Measurements from ENCODE around the gene ZNF487. TPM values are rescaled to one million over a fixed set of nuclear protein-coding genes. Genes with fewer than 3 reads are reported as not detected.

The ZNF487 gene
- total and polyA plus RNA-seq, 2 of the 13 experiments (the other 11 are each of a cell fraction or from before 2014, with no cell fraction given), result 7.4 to 8.8 TPM

DNA sequence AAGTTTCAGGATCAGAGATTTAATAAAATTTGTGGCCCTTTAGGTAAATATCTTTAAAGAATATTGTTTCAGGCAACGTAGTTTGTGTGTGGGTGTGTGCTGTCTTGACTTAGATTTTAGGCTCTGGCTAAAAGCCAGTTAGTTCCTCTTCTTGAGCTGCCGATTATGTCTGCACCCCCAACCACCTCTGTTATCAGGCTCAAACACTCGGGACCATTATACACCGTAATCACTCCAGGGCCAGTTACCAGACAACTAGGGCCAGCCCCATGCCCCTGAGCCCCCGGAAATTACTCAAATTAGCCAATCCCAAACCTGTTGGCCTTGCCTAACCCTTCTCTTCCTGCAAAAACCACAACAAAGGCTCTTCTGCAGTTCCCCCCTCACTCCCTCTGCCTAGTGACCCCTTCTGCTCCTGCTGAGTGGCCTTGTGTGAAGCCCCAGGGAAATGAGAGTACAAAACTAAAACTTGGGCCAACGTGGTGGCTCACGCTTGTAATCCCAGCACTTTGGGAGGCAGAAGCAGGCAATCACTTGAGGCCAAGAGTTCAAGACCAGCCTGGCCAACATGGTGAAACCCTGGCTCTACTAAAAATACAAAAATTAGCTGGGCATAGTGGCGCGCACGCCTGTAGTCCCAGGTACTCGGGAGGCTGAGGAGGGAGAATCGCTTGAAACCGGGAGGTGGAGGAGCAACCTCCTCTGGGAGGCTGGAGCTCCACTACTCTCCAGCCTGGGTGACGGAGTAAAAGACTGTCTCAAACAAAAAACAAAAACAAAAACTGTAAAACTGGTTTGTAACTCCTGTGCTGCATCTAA, 18.8 kb upstream of the ZNF487 start (continued):
- TF ChIP-seq, protein P1, sequence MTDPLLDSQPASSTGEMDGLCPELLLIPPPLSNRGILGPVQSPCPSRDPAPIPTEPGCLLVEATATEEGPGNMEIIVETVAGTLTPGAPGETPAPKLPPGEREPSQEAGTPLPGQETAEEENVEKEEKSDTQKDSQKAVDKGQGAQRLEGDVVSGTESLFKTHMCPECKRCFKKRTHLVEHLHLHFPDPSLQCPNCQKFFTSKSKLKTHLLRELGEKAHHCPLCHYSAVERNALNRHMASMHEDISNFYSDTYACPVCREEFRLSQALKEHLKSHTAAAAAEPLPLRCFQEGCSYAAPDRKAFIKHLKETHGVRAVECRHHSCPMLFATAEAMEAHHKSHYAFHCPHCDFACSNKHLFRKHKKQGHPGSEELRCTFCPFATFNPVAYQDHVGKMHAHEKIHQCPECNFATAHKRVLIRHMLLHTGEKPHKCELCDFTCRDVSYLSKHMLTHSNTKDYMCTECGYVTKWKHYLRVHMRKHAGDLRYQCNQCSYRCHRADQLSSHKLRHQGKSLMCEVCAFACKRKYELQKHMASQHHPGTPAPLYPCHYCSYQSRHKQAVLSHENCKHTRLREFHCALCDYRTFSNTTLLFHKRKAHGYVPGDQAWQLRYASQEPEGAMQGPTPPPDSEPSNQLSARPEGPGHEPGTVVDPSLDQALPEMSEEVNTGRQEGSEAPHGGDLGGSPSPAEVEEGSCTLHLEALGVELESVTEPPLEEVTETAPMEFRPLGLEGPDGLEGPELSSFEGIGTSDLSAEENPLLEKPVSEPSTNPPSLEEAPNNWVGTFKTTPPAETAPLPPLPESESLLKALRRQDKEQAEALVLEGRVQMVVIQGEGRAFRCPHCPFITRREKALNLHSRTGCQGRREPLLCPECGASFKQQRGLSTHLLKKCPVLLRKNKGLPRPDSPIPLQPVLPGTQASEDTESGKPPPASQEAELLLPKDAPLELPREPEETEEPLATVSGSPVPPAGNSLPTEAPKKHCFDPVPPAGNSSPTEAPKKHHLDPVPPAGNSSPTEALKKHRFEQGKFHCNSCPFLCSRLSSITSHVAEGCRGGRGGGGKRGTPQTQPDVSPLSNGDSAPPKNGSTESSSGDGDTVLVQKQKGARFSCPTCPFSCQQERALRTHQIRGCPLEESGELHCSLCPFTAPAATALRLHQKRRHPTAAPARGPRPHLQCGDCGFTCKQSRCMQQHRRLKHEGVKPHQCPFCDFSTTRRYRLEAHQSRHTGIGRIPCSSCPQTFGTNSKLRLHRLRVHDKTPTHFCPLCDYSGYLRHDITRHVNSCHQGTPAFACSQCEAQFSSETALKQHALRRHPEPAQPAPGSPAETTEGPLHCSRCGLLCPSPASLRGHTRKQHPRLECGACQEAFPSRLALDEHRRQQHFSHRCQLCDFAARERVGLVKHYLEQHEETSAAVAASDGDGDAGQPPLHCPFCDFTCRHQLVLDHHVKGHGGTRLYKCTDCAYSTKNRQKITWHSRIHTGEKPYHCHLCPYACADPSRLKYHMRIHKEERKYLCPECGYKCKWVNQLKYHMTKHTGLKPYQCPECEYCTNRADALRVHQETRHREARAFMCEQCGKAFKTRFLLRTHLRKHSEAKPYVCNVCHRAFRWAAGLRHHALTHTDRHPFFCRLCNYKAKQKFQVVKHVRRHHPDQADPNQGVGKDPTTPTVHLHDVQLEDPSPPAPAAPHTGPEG (CRISPR knock-in tag; IDR thresholded peaks at IDR 0.05), result no peak
- TF ChIP-seq IRF2 (CRISPR knock-in tag; IDR thresholded peaks at IDR 0.05) (peak; percentile 54; the same call in 1 of the 2 replicates), ZNF550 (CRISPR knock-in tag; IDR thresholded peaks at IDR 0.05; ENCODE audit: borderline replicate concordance) (no peak), LCORL (IDR thresholded peaks at IDR 0.05) (no peak), LCORL (CRISPR knock-in tag; IDR thresholded peaks at IDR 0.05) (peak; percentile 67), FOXK2 (IDR thresholded peaks at IDR 0.05) (no peak), ZNF773 (CRISPR knock-in tag; IDR thresholded peaks at IDR 0.05; ENCODE audit: borderline replicate concordance) (no peak), RBM39 (IDR thresholded peaks at IDR 0.05; ENCODE audit: low read depth, low read length, poor library complexity, severe bottlenecking) (no peak), POLR2AphosphoS2 (IDR thresholded peaks at IDR 0.05; ENCODE audit: low read depth, low read length) (no peak), THAP11 (CRISPR knock-in tag; IDR thresholded peaks at IDR 0.05) (peak; percentile 60; the same call in 1 of the 2 replicates), ZNF101 (CRISPR knock-in tag; IDR thresholded peaks at IDR 0.05; ENCODE audit: borderline replicate concordance, low read depth) (no peak), ZSCAN21 (CRISPR knock-in tag; IDR thresholded peaks at IDR 0.05; ENCODE audit: borderline replicate concordance) (no peak), HHEX (CRISPR knock-in tag; IDR thresholded peaks at IDR 0.05) (0 out of 2 replicates have a peak, but pooled peaks have one; percentile 43)
- TF ChIP-seq, protein P2, sequence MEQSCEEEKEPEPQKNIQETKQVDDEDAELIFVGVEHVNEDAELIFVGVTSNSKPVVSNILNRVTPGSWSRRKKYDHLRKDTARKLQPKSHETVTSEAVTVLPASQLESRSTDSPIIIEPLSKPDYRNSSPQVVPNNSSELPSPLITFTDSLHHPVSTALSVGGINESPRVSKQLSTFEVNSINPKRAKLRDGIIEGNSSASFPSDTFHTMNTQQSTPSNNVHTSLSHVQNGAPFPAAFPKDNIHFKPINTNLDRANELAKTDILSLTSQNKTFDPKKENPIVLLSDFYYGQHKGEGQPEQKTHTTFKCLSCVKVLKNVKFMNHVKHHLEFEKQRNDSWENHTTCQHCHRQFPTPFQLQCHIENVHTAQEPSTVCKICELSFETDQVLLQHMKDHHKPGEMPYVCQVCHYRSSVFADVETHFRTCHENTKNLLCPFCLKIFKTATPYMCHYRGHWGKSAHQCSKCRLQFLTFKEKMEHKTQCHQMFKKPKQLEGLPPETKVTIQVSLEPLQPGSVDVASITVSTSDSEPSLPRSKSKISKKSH (CRISPR knock-in tag; IDR thresholded peaks at IDR 0.05; ENCODE audit: borderline replicate concordance), result no peak
- TF ChIP-seq, protein P3, sequence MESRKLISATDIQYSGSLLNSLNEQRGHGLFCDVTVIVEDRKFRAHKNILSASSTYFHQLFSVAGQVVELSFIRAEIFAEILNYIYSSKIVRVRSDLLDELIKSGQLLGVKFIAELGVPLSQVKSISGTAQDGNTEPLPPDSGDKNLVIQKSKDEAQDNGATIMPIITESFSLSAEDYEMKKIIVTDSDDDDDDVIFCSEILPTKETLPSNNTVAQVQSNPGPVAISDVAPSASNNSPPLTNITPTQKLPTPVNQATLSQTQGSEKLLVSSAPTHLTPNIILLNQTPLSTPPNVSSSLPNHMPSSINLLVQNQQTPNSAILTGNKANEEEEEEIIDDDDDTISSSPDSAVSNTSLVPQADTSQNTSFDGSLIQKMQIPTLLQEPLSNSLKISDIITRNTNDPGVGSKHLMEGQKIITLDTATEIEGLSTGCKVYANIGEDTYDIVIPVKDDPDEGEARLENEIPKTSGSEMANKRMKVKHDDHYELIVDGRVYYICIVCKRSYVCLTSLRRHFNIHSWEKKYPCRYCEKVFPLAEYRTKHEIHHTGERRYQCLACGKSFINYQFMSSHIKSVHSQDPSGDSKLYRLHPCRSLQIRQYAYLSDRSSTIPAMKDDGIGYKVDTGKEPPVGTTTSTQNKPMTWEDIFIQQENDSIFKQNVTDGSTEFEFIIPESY (CRISPR knock-in tag; IDR thresholded peaks at IDR 0.05), result 0 out of 2 replicates have a peak, but pooled peaks have one; percentile 19
- TF ChIP-seq, protein P4, sequence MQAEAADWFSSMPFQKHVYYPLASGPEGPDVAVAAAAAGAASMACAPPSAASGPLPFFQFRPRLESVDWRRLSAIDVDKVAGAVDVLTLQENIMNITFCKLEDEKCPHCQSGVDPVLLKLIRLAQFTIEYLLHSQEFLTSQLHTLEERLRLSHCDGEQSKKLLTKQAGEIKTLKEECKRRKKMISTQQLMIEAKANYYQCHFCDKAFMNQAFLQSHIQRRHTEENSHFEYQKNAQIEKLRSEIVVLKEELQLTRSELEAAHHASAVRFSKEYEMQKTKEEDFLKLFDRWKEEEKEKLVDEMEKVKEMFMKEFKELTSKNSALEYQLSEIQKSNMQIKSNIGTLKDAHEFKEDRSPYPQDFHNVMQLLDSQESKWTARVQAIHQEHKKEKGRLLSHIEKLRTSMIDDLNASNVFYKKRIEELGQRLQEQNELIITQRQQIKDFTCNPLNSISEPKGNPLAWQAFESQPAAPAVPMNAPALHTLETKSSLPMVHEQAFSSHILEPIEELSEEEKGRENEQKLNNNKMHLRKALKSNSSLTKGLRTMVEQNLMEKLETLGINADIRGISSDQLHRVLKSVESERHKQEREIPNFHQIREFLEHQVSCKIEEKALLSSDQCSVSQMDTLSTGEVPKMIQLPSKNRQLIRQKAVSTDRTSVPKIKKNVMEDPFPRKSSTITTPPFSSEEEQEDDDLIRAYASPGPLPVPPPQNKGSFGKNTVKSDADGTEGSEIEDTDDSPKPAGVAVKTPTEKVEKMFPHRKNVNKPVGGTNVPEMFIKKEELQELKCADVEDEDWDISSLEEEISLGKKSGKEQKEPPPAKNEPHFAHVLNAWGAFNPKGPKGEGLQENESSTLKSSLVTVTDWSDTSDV (CRISPR knock-in tag; IDR thresholded peaks at IDR 0.05), result no peak

All from HepG2 (cell line).